ENCODE results near the gene KRT85.

- TF ChIP-seq, protein P1, sequence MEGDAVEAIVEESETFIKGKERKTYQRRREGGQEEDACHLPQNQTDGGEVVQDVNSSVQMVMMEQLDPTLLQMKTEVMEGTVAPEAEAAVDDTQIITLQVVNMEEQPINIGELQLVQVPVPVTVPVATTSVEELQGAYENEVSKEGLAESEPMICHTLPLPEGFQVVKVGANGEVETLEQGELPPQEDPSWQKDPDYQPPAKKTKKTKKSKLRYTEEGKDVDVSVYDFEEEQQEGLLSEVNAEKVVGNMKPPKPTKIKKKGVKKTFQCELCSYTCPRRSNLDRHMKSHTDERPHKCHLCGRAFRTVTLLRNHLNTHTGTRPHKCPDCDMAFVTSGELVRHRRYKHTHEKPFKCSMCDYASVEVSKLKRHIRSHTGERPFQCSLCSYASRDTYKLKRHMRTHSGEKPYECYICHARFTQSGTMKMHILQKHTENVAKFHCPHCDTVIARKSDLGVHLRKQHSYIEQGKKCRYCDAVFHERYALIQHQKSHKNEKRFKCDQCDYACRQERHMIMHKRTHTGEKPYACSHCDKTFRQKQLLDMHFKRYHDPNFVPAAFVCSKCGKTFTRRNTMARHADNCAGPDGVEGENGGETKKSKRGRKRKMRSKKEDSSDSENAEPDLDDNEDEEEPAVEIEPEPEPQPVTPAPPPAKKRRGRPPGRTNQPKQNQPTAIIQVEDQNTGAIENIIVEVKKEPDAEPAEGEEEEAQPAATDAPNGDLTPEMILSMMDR (IDR thresholded peaks at IDR 0.05; ENCODE audit: insufficient read depth, low read length, poor library complexity, severe bottlenecking): no peak
- TF ChIP-seq EZH2phosphoT487 (conservative IDR thresholded peaks at IDR 0.05; ENCODE audit: low read length): no peak
Observed at GRCh38 chr12:52338241-52338960, 28.9 kb downstream of the KRT85 start.
